Mucosa of descending colon (tissue), 3 donors: ENCODE data around the gene BBOF1. TPM values are rescaled to one million over a fixed set of nuclear protein-coding genes. Genes with fewer than 3 reads are reported as not detected.

ENCODE experiments used
- ATAC-seq: fragments of 200-7000 bp; cut with Tn5 transposase; one replicate; pipeline ENCODE4 v1.9.1; 2020; ENCODE audit warnings: mild to moderate bottlenecking, moderate library complexity
- DNase-seq, 3 donors: peaks; one replicate each; pipeline ENCODE4 v3.0.0-alpha.2; 2020
- H3K36me3 ChIP-seq: fragments of 200-600 bp; one replicate; pipeline ENCODE4 v1.8.0; 2021; ENCODE audit warnings: low read depth, mild to moderate bottlenecking
- H3K4me1 ChIP-seq: fragments of 200-600 bp; one replicate; pipeline ENCODE4 v1.8.0; 2021; ENCODE audit warnings: low read depth, mild to moderate bottlenecking
- H3K4me3 ChIP-seq: fragments of 200-600 bp; one replicate; pipeline ENCODE4 v1.8.0; 2021; ENCODE audit warnings: mild to moderate bottlenecking
- H3K9me3 ChIP-seq: fragments of 200-600 bp; one replicate; pipeline ENCODE4 v1.8.0; 2021; ENCODE audit warnings: mild to moderate bottlenecking
- CTCF ChIP-seq: fragments of 200-600 bp; IDR thresholded peaks from one replicate; pipeline ENCODE4 v1.8.0; 2022; ENCODE audit warnings: antibody characterized with exemption, mild to moderate bottlenecking
- intact Hi-C, 2 donors: fragments of 100-400 bp; cut with DNase I in 1 of 2; cut with micrococcal nuclease in 1 of 2; formaldehyde crosslinking; loops; one replicate each; pipeline versions ENCODE4 v1.11.0 to v1.11.1; 2022; cut with DNase I, micrococcal nuclease
- total RNA-seq, 3 donors: library from RNA; stranded (reverse); fragmentation: NEBNext Ultra II Directional in 2 of 3; extraction: Animal tissue kit (Norgen Biotek cat#: 25700) in 2 of 3; gene quantifications; one replicate each; pipeline versions ENCODE4 v1.2.1 to v1.2.4, GENCODE V29; 2021 to 2023
- donor health status: DM: no; HTN: no; CAD: no; lungs with moderate emphysema.
- donor health status: DM: no; HTN: no; CAD: no.
- donor health status: DM: no; HTN: yes; CAD: no.

The BBOF1 gene
- total RNA-seq, 3 donors from 2014 or later: 3.9 to 6.8 (median 4.1) TPM

GRCh38 chr14:74084277-74085046, 65.3 kb downstream of the BBOF1 start, which contains the start of the genes ALDH6A1 and LIN52:
Gene ALDH6A1 (minus strand): TSS chr14:74084453. CDS start chr14:74084394, 59 bp downstream.
Gene LIN52 (plus strand): TSS chr14:74084956. CDS start chr14:74084975, 19 bp downstream.
- H3K9me3 ChIP-seq: no peaks in the 10 kb centered on the region
- no peaks in the 10 kb centered on the region for H3K36me3 ChIP-seq
- peak; percentile 0 for TF ChIP-seq CTCF
- intact Hi-C loops: no loop called here
- peaks cover 7% of the 10 kb centered on the region for H3K4me1 ChIP-seq
- peak within 1 kb of the TSS; percentile 53 for H3K4me3 ChIP-seq
- ATAC-seq: peak; percentile 95
- peak; percentile 97 to 100 (median 99) for DNase-seq

DNA sequence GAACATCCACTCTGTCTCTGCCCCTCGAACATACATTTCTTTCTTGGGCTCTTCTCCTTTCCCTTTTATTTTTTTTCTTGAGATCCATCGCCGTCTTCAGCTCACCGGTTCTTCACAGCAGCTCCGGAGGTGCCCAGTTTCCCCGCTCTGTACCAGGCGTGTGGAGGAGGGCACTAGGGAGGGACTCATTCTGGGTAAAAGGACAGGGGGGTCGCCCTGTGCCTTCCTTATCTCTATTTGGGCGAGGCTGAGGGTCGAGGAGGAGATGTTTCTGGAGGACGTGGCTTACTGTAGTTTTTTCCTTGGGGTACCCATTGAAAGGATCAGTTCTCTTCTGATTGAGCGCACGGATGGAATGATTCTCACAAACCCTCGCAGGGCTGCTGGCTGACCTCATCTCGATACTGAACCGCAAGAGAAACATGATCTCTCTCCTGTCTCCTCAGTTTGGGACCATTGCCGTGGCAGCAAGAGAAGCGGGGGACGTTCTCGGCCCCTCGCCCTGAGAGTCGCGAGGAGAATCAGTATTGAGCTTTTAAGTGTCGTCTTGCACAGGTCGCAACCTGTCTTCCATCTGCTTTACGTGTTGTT, 66.0 kb downstream of the BBOF1 start:
- intact Hi-C loops: no loop called here
- H3K4me3 ChIP-seq: peak overlapping the region; percentile 53
- ATAC-seq: peak; percentile 4
- H3K4me1 ChIP-seq: peaks cover 7% of the 10 kb centered on the region
- no peaks in the 10 kb centered on the region for H3K9me3 ChIP-seq
- TF ChIP-seq CTCF: no peak
- DNase-seq: peak in 1 of 3 donors; percentile 56
- H3K36me3 ChIP-seq: no peaks in the 10 kb centered on the region

- Histone ChIP-seq H3K4me3 (no peak overlapping the region), H3K36me3 (no peaks in the 10 kb centered on the region), H3K9me3 (no peaks in the 10 kb centered on the region), H3K4me1 (peaks cover 7% of the 10 kb centered on the region)
- no peak for TF ChIP-seq CTCF
- DNase-seq (no peak), ATAC-seq (no peak)
- intact Hi-C loops: no loop called here
Measured at GRCh38 chr14:74085828-74086227, 66.7 kb downstream of the BBOF1 start.

DNA sequence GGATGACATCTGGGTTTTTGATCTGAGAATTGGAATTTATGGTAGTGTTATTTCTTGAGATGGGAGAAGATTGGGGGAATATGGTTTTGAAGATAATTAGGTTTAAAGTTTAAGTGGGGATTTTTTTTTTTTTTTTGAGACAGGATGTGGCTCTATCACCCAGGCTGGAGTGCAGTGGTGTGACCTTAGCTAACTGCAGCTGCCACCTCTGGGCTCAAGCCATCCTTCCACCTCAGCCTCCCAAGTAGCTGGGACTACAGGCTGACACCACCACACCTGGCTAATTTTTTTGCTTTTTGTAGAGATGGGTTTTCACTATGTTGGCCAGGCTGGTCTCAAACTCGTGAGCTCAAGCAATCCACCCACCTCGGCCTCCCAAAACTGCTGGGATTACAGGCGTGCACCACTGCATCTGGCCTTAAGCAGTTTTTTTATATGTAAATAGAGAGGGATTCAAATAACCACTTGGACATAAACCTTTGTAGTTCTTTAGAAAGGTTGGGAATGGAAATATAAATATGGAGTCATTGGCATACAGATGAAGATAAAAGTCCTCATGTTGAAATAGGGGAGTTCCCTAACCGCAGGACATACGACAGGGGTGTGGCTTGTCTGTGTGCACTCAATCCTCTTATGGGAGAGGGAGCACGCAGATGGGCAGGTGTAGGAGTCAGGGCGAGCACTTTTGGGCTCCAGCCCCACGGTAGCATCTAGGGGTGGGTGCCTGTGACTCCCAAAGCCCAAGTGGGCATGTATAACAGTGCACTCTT, 70.3 kb downstream of the BBOF1 start:
- TF ChIP-seq CTCF: no peak
- no peak for DNase-seq
- ATAC-seq: no peak
- Histone ChIP-seq H3K4me1 (peaks cover 7% of the 10 kb centered on the region), H3K36me3 (no peaks in the 10 kb centered on the region), H3K4me3 (no peak overlapping the region), H3K9me3 (no peaks in the 10 kb centered on the region)
- intact Hi-C loops: no loop called here

- ATAC-seq (no peak), DNase-seq (no peak)
- H3K36me3 ChIP-seq: no peaks in the 10 kb centered on the region
- H3K9me3 ChIP-seq: no peaks in the 10 kb centered on the region
- no peaks in the 10 kb centered on the region for H3K4me1 ChIP-seq
- TF ChIP-seq CTCF: no peak
- H3K4me3 ChIP-seq: no peak overlapping the region
- intact Hi-C loops: no loop called here
Measured at GRCh38 chr14:74105381-74105780, 86.2 kb downstream of the BBOF1 start.
